ENCODE data around the gene PATE4. TPM values are rescaled to one million over a fixed set of nuclear protein-coding genes. Genes with fewer than 3 reads are reported as not detected.
A peak's percentile ranks its signal among the peaks of the same experiment; 100 is the strongest.

PATE4 gene
- polyA plus RNA-seq, 2 of the 4 experiments (the other 2 are of a cell fraction) = not detected

- CTCF ChIA-PET = no interaction called here
- POLR2A ChIA-PET = no interaction called here
- Histone ChIP-seq H3K4me2 (no peak overlapping the region), H3K4me1 (no peaks in the 10 kb centered on the region), H3K9me3 (peaks cover 9% of the 10 kb centered on the region; the same call in 1 of the 3 replicates), H3K4me3 (no peak overlapping the region), H3K27ac (no peak overlapping the region)
- TF ChIP-seq MAZ (IDR thresholded peaks at IDR 0.05; ENCODE audit: borderline replicate concordance, low read depth, low read length) (no peak), CBX2 (IDR thresholded peaks at IDR 0.05; ENCODE audit: borderline replicate concordance, low read depth) (no peak), FOSL2 (IDR thresholded peaks at IDR 0.05) (no peak), FOSL2 (CRISPR knock-in tag; IDR thresholded peaks at IDR 0.05) (no peak), HOXB5 (CRISPR knock-in tag; IDR thresholded peaks at IDR 0.05) (no peak), MAX (IDR thresholded peaks at IDR 0.05) (no peak), EHF (CRISPR knock-in tag; IDR thresholded peaks at IDR 0.05) (no peak), TFCP2L1 (CRISPR knock-in tag; IDR thresholded peaks at IDR 0.05) (no peak), BHLHE40 (IDR thresholded peaks at IDR 0.05; ENCODE audit: low read depth, low read length) (no peak), REST (IDR thresholded peaks at IDR 0.05) (no peak), NR3C1 (IDR thresholded peaks at IDR 0.05) (no peak), GATA3 (IDR thresholded peaks at IDR 0.05; ENCODE audit: borderline replicate concordance) (no peak), RAD21 (conservative IDR thresholded peaks at IDR 0.05 in 1 of 2, IDR thresholded peaks at IDR 0.05 in 1 of 2) (no peak), PBX3 (IDR thresholded peaks at IDR 0.05) (no peak), NPAS2 (CRISPR knock-in tag; IDR thresholded peaks at IDR 0.05; ENCODE audit: borderline replicate concordance) (no peak), CEBPB (IDR thresholded peaks at IDR 0.05) (no peak)
- TF ChIP-seq, protein P1, sequence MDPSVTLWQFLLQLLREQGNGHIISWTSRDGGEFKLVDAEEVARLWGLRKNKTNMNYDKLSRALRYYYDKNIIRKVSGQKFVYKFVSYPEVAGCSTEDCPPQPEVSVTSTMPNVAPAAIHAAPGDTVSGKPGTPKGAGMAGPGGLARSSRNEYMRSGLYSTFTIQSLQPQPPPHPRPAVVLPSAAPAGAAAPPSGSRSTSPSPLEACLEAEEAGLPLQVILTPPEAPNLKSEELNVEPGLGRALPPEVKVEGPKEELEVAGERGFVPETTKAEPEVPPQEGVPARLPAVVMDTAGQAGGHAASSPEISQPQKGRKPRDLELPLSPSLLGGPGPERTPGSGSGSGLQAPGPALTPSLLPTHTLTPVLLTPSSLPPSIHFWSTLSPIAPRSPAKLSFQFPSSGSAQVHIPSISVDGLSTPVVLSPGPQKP (IDR thresholded peaks at IDR 0.05; ENCODE audit: low read depth, low read length) = no peak
- WGBS (ENCODE audit: missing lambda C conversion rate) = 50% methylated on average over 3 of the region's 3 CpGs
- DNase-seq (ENCODE audit: low read depth in 1 of 2, low spot score in 1 of 2) = no peak
- no peak for FAIRE-seq
- no peak for ATAC-seq
Observed at GRCh38 chr11:125842321-125842948, 9.3 kb downstream of the PATE4 start.

- ChIA-PET POLR2A (no interaction called here), CTCF (interaction anchor here (0.6 kb wide), 2 partner anchors 95 to 290 kb away, joined by 3 read pairs; no protein-coding TSS in a partner anchor)
- Histone ChIP-seq H3K27ac (no peak overlapping the region), H3K4me2 (no peak overlapping the region), H3K4me1 (no peaks in the 10 kb centered on the region), H3K4me3 (no peak overlapping the region), H3K9me3 (peaks cover 9% of the 10 kb centered on the region; the same call in 1 of the 3 replicates)
- DNase-seq (ENCODE audit: low read depth in 1 of 2, low spot score in 1 of 2) = peak in 1 of 2 experiments; percentile 3
- no peak for ATAC-seq
- FAIRE-seq = no peak
- TF ChIP-seq CBX2 (IDR thresholded peaks at IDR 0.05; ENCODE audit: borderline replicate concordance, low read depth) (no peak), PBX3 (IDR thresholded peaks at IDR 0.05) (no peak), MAZ (IDR thresholded peaks at IDR 0.05; ENCODE audit: borderline replicate concordance, low read depth, low read length) (no peak), TP53 (CRISPR knock-in tag; IDR thresholded peaks at IDR 0.05) (no peak), E2F6 (IDR thresholded peaks at IDR 0.05; ENCODE audit: borderline replicate concordance, low read depth) (no peak), KDM1A (IDR thresholded peaks at IDR 0.05; ENCODE audit: low read depth) (no peak), ZSCAN20 (CRISPR knock-in tag; IDR thresholded peaks at IDR 0.05) (no peak), MYC (IDR thresholded peaks at IDR 0.05; ENCODE audit: borderline replicate concordance, low read length) (no peak), FOSB (CRISPR knock-in tag; IDR thresholded peaks at IDR 0.05) (no peak), EHMT2 (IDR thresholded peaks at IDR 0.05; ENCODE audit: low read depth) (no peak), USF2 (IDR thresholded peaks at IDR 0.05) (no peak), KDM5A (IDR thresholded peaks at IDR 0.05) (no peak), FOSL2 (IDR thresholded peaks at IDR 0.05) (no peak), FOSL2 (CRISPR knock-in tag; IDR thresholded peaks at IDR 0.05) (no peak)
- TF ChIP-seq, protein P2, sequence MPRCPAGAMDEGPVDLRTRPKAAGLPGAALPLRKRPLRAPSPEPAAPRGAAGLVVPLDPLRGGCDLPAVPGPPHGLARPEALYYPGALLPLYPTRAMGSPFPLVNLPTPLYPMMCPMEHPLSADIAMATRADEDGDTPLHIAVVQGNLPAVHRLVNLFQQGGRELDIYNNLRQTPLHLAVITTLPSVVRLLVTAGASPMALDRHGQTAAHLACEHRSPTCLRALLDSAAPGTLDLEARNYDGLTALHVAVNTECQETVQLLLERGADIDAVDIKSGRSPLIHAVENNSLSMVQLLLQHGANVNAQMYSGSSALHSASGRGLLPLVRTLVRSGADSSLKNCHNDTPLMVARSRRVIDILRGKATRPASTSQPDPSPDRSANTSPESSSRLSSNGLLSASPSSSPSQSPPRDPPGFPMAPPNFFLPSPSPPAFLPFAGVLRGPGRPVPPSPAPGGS (IDR thresholded peaks at IDR 0.05) = no peak
Observed at GRCh38 chr11:125846188-125846587, 13.1 kb downstream of the PATE4 start.

All from A549 (cell line).